ENCODE results near the gene RNF167. TPM values are rescaled to one million over a fixed set of nuclear protein-coding genes. Genes with fewer than 3 reads are reported as not detected.
A peak's percentile ranks its signal among the peaks of the same experiment; 100 is the strongest.

Gene RNF167
- total and polyA plus RNA-seq, 2 of the 8 experiments (the other 6 are each of a cell fraction or from before 2014, with no cell fraction given): 140 to 281 TPM

GRCh38 chr17:4949321-4950074 is 9.4 kb downstream of the RNF167 start:
- peak overlapping the region; percentile 87 to 99 (median 96) for H3K4me3 ChIP-seq (ENCODE audit: extremely low read depth in 1 of 4, insufficient read depth in 2 of 4, low read depth in 3 of 4, low read length in 4 of 4)
- peak overlapping the region; percentile 57 to 80 (median 76) for H3K9ac ChIP-seq (replicated peaks in 1 of 4; ENCODE audit: extremely low read depth in 1 of 4, low read depth in 3 of 4, low read length in 3 of 4)
- peaks cover under 1 to 26% (median 19%) of the 10 kb centered on the region in 4 experiments for H3K36me3 ChIP-seq (ENCODE audit: control insufficient read depth in 2 of 4, insufficient read depth in 4 of 4, low read length in 3 of 4)
- H3K4ac ChIP-seq (replicated peaks; ENCODE audit: insufficient read length, low read depth, low read length): peak overlapping the region; percentile 46
- WGBS, 2 experiments (ENCODE audit: extremely low coverage in 1 of 2, insufficient coverage in 1 of 2, insufficient read length in 1 of 2, insufficient replicate concordance in 2 of 2, low coverage in 1 of 2, low lambda C conversion rate in 2 of 2, missing lambda C conversion rate in 1 of 2): 0% methylated on average over 20 of the region's 75 CpGs; no CpG with 5 or more reads in 1 of the 2 experiments
- DNase-seq (ENCODE audit: low read depth in 1 of 2, low spot score in 2 of 2): peak in 1 of 2 experiments; percentile 85
- no peaks in the 10 kb centered on the region for H3K27me3 ChIP-seq (replicated peaks in 1 of 4; ENCODE audit: control insufficient read depth in 3 of 4, extremely low read depth in 1 of 4, insufficient read depth in 3 of 4, low read length in 3 of 4)
- no peak overlapping the region for H3K14ac ChIP-seq (ENCODE audit: insufficient read length)
- peak overlapping the region; percentile 81; the same call in 1 of the 2 replicates for H2BK15ac ChIP-seq (ENCODE audit: low read length)
- 0 out of 2 replicates have a peak, but pooled peaks cover 2% of the 10 kb centered on the region for H3K79me1 ChIP-seq (ENCODE audit: low read depth, low read length)
- peak overlapping the region; percentile 93 for H3K56ac ChIP-seq (replicated peaks; ENCODE audit: insufficient read length, low read depth, low read length)
- peak overlapping the region; percentile 94 for H3K27ac ChIP-seq (ENCODE audit: low read depth, low read length)
- peak overlapping the region; percentile 93 for H4K8ac ChIP-seq (ENCODE audit: extremely low read depth, insufficient read depth, low read length)
- no peak overlapping the region for H2BK120ac ChIP-seq (replicated peaks; ENCODE audit: low read depth, low read length)
- peak overlapping the region; percentile 97 for H4K5ac ChIP-seq (ENCODE audit: insufficient read length, low read depth, low read length)
- CTCF ChIA-PET (ENCODE audit: partially characterized antibody): interaction anchor here (1.3 to 2.1 kb wide), 2 partner anchors 9 to 20 kb away, joined by 3 to 5 read pairs; partner anchors contain the start of genes RNF167 and SLC25A11
- POLR2A ChIA-PET (ENCODE audit: partially characterized antibody): interaction anchor here (0.6 to 32.4 kb wide), 16 partner anchors 2 to 339 kb away, joined by 3 to 987 read pairs (median 8); partner anchors contain the start of genes CAMTA2, ENO3, GP1BA and INCA1
- no peak overlapping the region for H2BK20ac ChIP-seq (ENCODE audit: low read length)
- H3K4me2 ChIP-seq (ENCODE audit: insufficient read depth in 1 of 2, low read depth in 2 of 2, low read length in 2 of 2): peak overlapping the region; percentile 87 to 95
- H3K9me3 ChIP-seq (ENCODE audit: insufficient read depth in 2 of 2, low read depth in 1 of 2, low read length in 1 of 2): no peaks in the 10 kb centered on the region
- no peak overlapping the region for H3K23ac ChIP-seq (ENCODE audit: insufficient read length)
- H2BK5ac ChIP-seq (ENCODE audit: low read depth, low read length): peak overlapping the region; percentile 94
- H2AFZ ChIP-seq (ENCODE audit: low read length): no peak overlapping the region
- FAIRE-seq: no peak
- H3K79me2 ChIP-seq (ENCODE audit: control insufficient read depth in 1 of 2, insufficient read depth in 2 of 2, low read length in 2 of 2): peaks cover 8 to 35% of the 10 kb centered on the region in 2 experiments
- H4K20me1 ChIP-seq (replicated peaks in 1 of 2; ENCODE audit: control insufficient read depth in 1 of 2, insufficient read depth in 2 of 2, low read length in 2 of 2): peaks cover 16 to 18% of the 10 kb centered on the region in 2 experiments
- H2AK5ac ChIP-seq (ENCODE audit: low read depth, low read length): no peak overlapping the region
- H3K4me1 ChIP-seq (replicated peaks in 1 of 4; ENCODE audit: control insufficient read depth in 3 of 4, insufficient read depth in 4 of 4, low read length in 3 of 4): peaks cover 4 to 17% (median 12%) of the 10 kb centered on the region in 4 experiments
- H2BK12ac ChIP-seq (ENCODE audit: low read depth, low read length): no peak overlapping the region
- H3K18ac ChIP-seq (ENCODE audit: extremely low read depth, low read length): peak overlapping the region; percentile 97
- H3K23me2 ChIP-seq (ENCODE audit: low read depth, low read length): peaks cover 14% of the 10 kb centered on the region
- H4K91ac ChIP-seq (replicated peaks; ENCODE audit: insufficient read length, low read length): peak overlapping the region; percentile 96
- TF ChIP-seq KDM4A (IDR thresholded peaks at IDR 0.05; ENCODE audit: low read depth, low read length, severe bottlenecking) (no peak), MAX (IDR thresholded peaks at IDR 0.05) (peak; percentile 84), NANOG (IDR thresholded peaks at IDR 0.05; ENCODE audit: insufficient read depth, low read depth, low read length, poor library complexity, severe bottlenecking) (no peak), PHF8 (conservative IDR thresholded peaks at IDR 0.05; ENCODE audit: low read depth, low read length) (peak; percentile 44), TBP (IDR thresholded peaks at IDR 0.05; ENCODE audit: low read depth, low read length) (peak; percentile 68), FOSL1 (IDR thresholded peaks at IDR 0.05; ENCODE audit: insufficient read depth, low read depth, low read length) (no peak), SP1 (IDR thresholded peaks at IDR 0.05; ENCODE audit: low read depth, low read length) (no peak), SP2 (IDR thresholded peaks at IDR 0.05; ENCODE audit: low read length) (no peak), SIX5 (IDR thresholded peaks at IDR 0.05; ENCODE audit: low read depth, low read length) (no peak), CBX5 (IDR thresholded peaks at IDR 0.05; ENCODE audit: low read depth, low read length) (no peak), BACH1 (IDR thresholded peaks at IDR 0.05; ENCODE audit: low read length) (peak; percentile 46), RFX5 (IDR thresholded peaks at IDR 0.05; ENCODE audit: borderline replicate concordance, low read depth, low read length) (no peak)
